Right atrium auricular region (tissue), 2 donors: Measurements from ENCODE around the gene DNAJB14. TPM values are rescaled to one million over a fixed set of nuclear protein-coding genes. Genes with fewer than 3 reads are reported as not detected.
"Not testable (repeated sequence)": the region's sequence is repeated elsewhere in the genome, so short reads cannot be mapped to it uniquely, and the experiment has no call there.

ENCODE experiments used
- DNase-seq: peaks from one replicate; pipeline ENCODE4 v3.0.0-alpha.2; 2019; ENCODE audit warnings: low spot score
- H3K27ac ChIP-seq, 2 donors: fragments of 200-600 bp; sonication (generic); 1 replicate in 1 of 2; 2 replicates in 1 of 2; pipeline ENCODE4 v1.5.1; 2016 to 2019
- H3K27me3 ChIP-seq, 2 donors: fragments of 200-600 bp; sonication (generic); one replicate each; pipeline versions ENCODE4 v1.5.1 to v1.6.0; 2017 to 2019
- H3K36me3 ChIP-seq: fragments of 200-600 bp; sonication (generic); one replicate; pipeline ENCODE4 v1.5.1; 2016
- H3K4me1 ChIP-seq, 2 donors: fragments of 200-600 bp; sonication (generic); one replicate each; pipeline versions ENCODE4 v1.5.1 to v1.6.0; 2017 to 2019
- H3K4me3 ChIP-seq, 2 donors: fragments of 200-600 bp; sonication (generic); 1 replicate in 1 of 2; 2 replicates in 1 of 2; pipeline ENCODE4 v1.5.1; 2017 to 2019; ENCODE audit warnings: mild to moderate bottlenecking in 1 of 2, moderate library complexity in 1 of 2
- H3K9me3 ChIP-seq, 2 donors: fragments of 200-600 bp; sonication (generic); one replicate each; pipeline ENCODE4 v1.5.1; 2019
- CTCF ChIP-seq, 2 donors: fragments of 200-600 bp; sonication (generic); IDR thresholded peaks; one replicate each; pipeline ENCODE4 v1.5.1; 2019; ENCODE audit warnings: antibody characterized with exemption in 2 of 2
- total RNA-seq, 2 donors: library from RNA; depleted of rRNA; stranded (reverse); fragments of >200 nt; gene quantifications; one replicate each; pipeline ENCODE4 v1.1.0, GENCODE V29; 2016

The DNAJB14 gene
- total RNA-seq, 2 donors from 2014 or later, result 13.9 to 15.1 TPM

GRCh38 chr4:99965173-99965572, 18.8 kb upstream of the DNAJB14 start:
- Histone ChIP-seq H3K27ac (no peak overlapping the region), H3K4me1 (no peaks in the 10 kb centered on the region)

GRCh38 chr4:99961711-99962110, 15.3 kb upstream of the DNAJB14 start:
- no peak for DNase-seq
- Histone ChIP-seq H3K4me1 (no peaks in the 10 kb centered on the region), H3K4me3 (no peak overlapping the region), H3K9me3 (no peaks in the 10 kb centered on the region), H3K27ac (no peak overlapping the region), H3K27me3 (no peaks in the 10 kb centered on the region), H3K36me3 (no peaks in the 10 kb centered on the region)
- no peak for TF ChIP-seq CTCF (IDR thresholded peaks at IDR 0.05)

More at GRCh38 chr4:99965173-99965572, 18.8 kb upstream of the DNAJB14 start:
- no peak for DNase-seq
- no peaks in the 10 kb centered on the region for H3K36me3 ChIP-seq
- no peak overlapping the region for H3K4me3 ChIP-seq
- H3K27me3 ChIP-seq, result no peaks in the 10 kb centered on the region
- no peak for TF ChIP-seq CTCF (IDR thresholded peaks at IDR 0.05)
- no peaks in the 10 kb centered on the region for H3K9me3 ChIP-seq

- DNase-seq, result no peak
- H3K9me3 ChIP-seq, result no peaks in the 10 kb centered on the region
- no peak overlapping the region for H3K4me3 ChIP-seq
- no peak overlapping the region for H3K27ac ChIP-seq
- no peaks in the 10 kb centered on the region for H3K36me3 ChIP-seq
- no peaks in the 10 kb centered on the region for H3K27me3 ChIP-seq
- no peak for TF ChIP-seq CTCF (IDR thresholded peaks at IDR 0.05)
- no peaks in the 10 kb centered on the region for H3K4me1 ChIP-seq
Measured at GRCh38 chr4:99960648-99961047, 14.2 kb upstream of the DNAJB14 start.

GRCh38 chr4:99958207-99958606, 11.8 kb upstream of the DNAJB14 start:
- not testable (repeated sequence) for H3K36me3 ChIP-seq, DNase-seq, H3K4me1 ChIP-seq, H3K27ac ChIP-seq, H3K27me3 ChIP-seq, H3K4me3 ChIP-seq, H3K9me3 ChIP-seq

GRCh38 chr4:99950913-99951254, 4.5 kb upstream of the DNAJB14 start:
- Histone ChIP-seq H3K4me3 (peak overlapping the region; percentile 76 to 80), H3K4me1 (peaks cover 0 to 25% of the 10 kb centered on the region in 2 donors), H3K27ac (peak overlapping the region; percentile 89 to 96), H3K27me3 (no peaks in the 10 kb centered on the region), H3K36me3 (no peaks in the 10 kb centered on the region), H3K9me3 (no peaks in the 10 kb centered on the region)
- DNase-seq, result no peak
- TF ChIP-seq CTCF (IDR thresholded peaks at IDR 0.05), result no peak

- peak within 1 kb of the TSS; percentile 76 to 80 for H3K4me3 ChIP-seq
- DNase-seq, result peak; percentile 100
- peak within 1 kb of the TSS; percentile 89 to 96 for H3K27ac ChIP-seq
- no peaks in the 10 kb centered on the region for H3K9me3 ChIP-seq
- H3K27me3 ChIP-seq, result no peaks in the 10 kb centered on the region
- peaks cover 0 to 32% of the 10 kb centered on the region in 2 donors for H3K4me1 ChIP-seq
- H3K36me3 ChIP-seq, result no peaks in the 10 kb centered on the region
- TF ChIP-seq CTCF (IDR thresholded peaks at IDR 0.05), result no peak
Measured at GRCh38 chr4:99949999-99950912, 3.8 kb upstream of the DNAJB14 start, which contains the start of gene H2AZ1. Gene H2AZ1 (minus strand): TSS chr4:99950275. CDS start chr4:99950170, 105 bp downstream.
